ACC112 (cell line): ENCODE data around the gene HIVEP3.
A peak's percentile ranks its signal among the peaks of the same experiment; 100 is the strongest.

Experiments used
- H2AFZ ChIP-seq: fragments of 200-600 bp; sonication (generic); one replicate; pipeline ENCODE4 v1.6.0; 2017; ENCODE audit warnings: antibody characterized with exemption, low read length; ENCODE audit not compliant: unreplicated experiment
- H3K27ac ChIP-seq: fragments of 200-600 bp; sonication (generic); 2 replicates; pipeline ENCODE4 v1.5.1; 2014; ENCODE audit warnings: low read depth, mild to moderate bottlenecking, antibody characterized with exemption, low read length, moderate library complexity
- H3K27me3 ChIP-seq: fragments of 200-600 bp; sonication (generic); 2 replicates; pipeline ENCODE4 v1.6.1; 2014; ENCODE audit warnings: mild to moderate bottlenecking, antibody characterized with exemption, low read length, moderate library complexity, mixed read lengths; ENCODE audit not compliant: insufficient read depth
- H3K36me3 ChIP-seq: fragments of 200-600 bp; sonication (generic); 2 replicates; pipeline ENCODE4 v1.6.1; 2016; ENCODE audit warnings: mild to moderate bottlenecking, antibody characterized with exemption, low read length, moderate library complexity, mixed read lengths; ENCODE audit not compliant: insufficient read depth
- H3K4me1 ChIP-seq: fragments of 200-600 bp; sonication (generic); one replicate; pipeline ENCODE4 v1.6.1; 2016; ENCODE audit warnings: low read length, mixed read lengths; ENCODE audit not compliant: insufficient read depth, unreplicated experiment, control insufficient read depth
- H3K4me3 ChIP-seq: fragments of 200-600 bp; sonication (generic); 2 replicates; pipeline ENCODE4 v1.5.1; 2014; ENCODE audit warnings: mild to moderate bottlenecking, low read depth, low read length
- H3K79me2 ChIP-seq: fragments of 200-600 bp; sonication (generic); one replicate; pipeline ENCODE4 v1.6.0; 2016; ENCODE audit warnings: low read length; ENCODE audit not compliant: control insufficient read depth, unreplicated experiment, insufficient read depth

The HIVEP3 gene

GRCh38 chr1:41789661-41790330 lies 128.9 kb downstream of the HIVEP3 start:
- H3K36me3 ChIP-seq = no peaks in the 10 kb centered on the region
- no peak overlapping the region for H2AFZ ChIP-seq
- H3K4me1 ChIP-seq = no peaks in the 10 kb centered on the region
- H3K27ac ChIP-seq = no peak overlapping the region
- no peaks in the 10 kb centered on the region for H3K79me2 ChIP-seq
- H3K4me3 ChIP-seq = no peak overlapping the region
- H3K27me3 ChIP-seq = no peaks in the 10 kb centered on the region

DNA sequence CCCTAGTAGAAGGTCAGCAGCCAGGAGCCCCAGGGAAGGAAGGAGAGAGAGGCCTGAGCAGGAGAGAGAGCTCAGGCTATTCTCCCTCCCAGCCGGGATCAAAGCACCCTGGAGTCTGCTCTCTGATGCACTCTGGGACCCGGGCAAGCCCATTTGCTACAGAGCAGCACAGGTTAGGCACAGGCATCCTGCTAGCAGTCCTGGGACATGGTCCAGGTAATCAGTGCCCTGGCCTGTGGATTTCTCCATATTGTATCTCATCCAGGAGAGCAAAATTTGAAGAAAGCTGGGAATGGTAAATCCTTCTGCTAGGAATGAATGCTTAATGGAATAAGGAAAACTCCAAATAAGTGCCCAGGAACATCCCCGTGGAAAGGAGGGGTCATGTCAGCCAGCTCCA lies 130.3 kb downstream of the HIVEP3 start:
- no peak overlapping the region for H2AFZ ChIP-seq
- no peaks in the 10 kb centered on the region for H3K27me3 ChIP-seq
- no peaks in the 10 kb centered on the region for H3K36me3 ChIP-seq
- H3K4me1 ChIP-seq = peaks cover 5% of the 10 kb centered on the region
- no peak overlapping the region for H3K27ac ChIP-seq
- H3K79me2 ChIP-seq = no peaks in the 10 kb centered on the region
- no peak overlapping the region for H3K4me3 ChIP-seq

- no peaks in the 10 kb centered on the region for H3K79me2 ChIP-seq
- no peak overlapping the region for H2AFZ ChIP-seq
- H3K4me3 ChIP-seq = no peak overlapping the region
- no peak overlapping the region for H3K27ac ChIP-seq
- H3K27me3 ChIP-seq = no peaks in the 10 kb centered on the region
- H3K36me3 ChIP-seq = no peaks in the 10 kb centered on the region
- peaks cover 12% of the 10 kb centered on the region for H3K4me1 ChIP-seq
Observed at GRCh38 chr1:41784531-41785274, 134.0 kb downstream of the HIVEP3 start.

DNA sequence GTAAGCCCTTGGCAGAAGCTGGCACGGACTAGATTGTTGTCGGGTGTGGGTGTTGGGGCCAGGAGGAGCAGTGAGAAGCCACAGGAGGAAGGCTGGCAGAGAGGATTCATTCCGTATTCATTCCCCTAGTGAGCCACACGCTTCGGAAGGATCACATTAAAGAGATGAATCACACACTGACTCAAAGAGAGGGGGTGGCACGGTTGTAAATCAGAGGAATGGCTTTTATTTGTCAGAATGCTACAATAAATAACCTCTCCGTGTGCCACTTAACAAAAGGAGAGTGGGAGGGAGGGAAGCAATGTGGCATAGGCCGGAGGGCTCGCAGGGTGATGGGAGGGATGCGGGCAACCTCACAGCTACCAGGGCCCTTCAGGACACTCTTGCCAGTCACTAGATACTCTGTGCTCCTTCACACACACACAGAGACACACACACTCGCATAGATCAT lies 135.5 kb downstream of the HIVEP3 start:
- H3K27ac ChIP-seq = peak overlapping the region; percentile 48
- H3K79me2 ChIP-seq = no peaks in the 10 kb centered on the region
- peak overlapping the region; percentile 9; the same call in 1 of the 2 replicates for H3K4me3 ChIP-seq

GRCh38 chr1:41780916-41781315 lies 137.8 kb downstream of the HIVEP3 start:
- peaks cover 12% of the 10 kb centered on the region for H3K4me1 ChIP-seq
- H3K79me2 ChIP-seq = no peaks in the 10 kb centered on the region
- H3K36me3 ChIP-seq = no peaks in the 10 kb centered on the region
- no peaks in the 10 kb centered on the region for H3K27me3 ChIP-seq
- H3K4me3 ChIP-seq = no peak overlapping the region
- H2AFZ ChIP-seq = no peak overlapping the region
- no peak overlapping the region for H3K27ac ChIP-seq

More for the DNA sequence above, 135.5 kb downstream of the HIVEP3 start:
- no peaks in the 10 kb centered on the region for H3K27me3 ChIP-seq
- H2AFZ ChIP-seq = peak overlapping the region; percentile 23
- H3K4me1 ChIP-seq = peaks cover 12% of the 10 kb centered on the region
- H3K36me3 ChIP-seq = no peaks in the 10 kb centered on the region

DNA sequence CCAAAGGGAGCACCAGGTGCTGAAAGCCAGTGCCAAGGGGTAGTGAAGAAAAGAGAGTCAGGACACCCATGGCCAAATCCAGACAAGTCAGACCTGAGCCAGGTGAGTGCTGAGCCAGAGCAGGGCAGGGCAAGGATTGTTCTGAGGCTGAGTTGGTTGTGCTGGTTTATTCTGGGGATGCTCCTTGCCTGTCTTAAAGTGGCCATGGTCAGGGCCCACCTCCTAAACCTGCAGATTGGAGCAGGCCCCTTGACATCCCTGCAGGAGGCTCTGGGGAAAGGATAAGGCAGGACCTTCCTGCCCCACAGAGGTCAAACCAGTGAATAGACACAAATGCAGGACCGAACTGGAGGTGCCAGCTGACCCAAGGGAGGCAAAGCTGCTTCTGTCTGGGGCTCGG lies 138.4 kb downstream of the HIVEP3 start:
- Histone ChIP-seq H3K27ac (no peak overlapping the region), H3K4me3 (no peak overlapping the region), H3K4me1 (peaks cover 12% of the 10 kb centered on the region), H3K27me3 (no peaks in the 10 kb centered on the region), H3K79me2 (no peaks in the 10 kb centered on the region), H2AFZ (no peak overlapping the region), H3K36me3 (no peaks in the 10 kb centered on the region)

DNA sequence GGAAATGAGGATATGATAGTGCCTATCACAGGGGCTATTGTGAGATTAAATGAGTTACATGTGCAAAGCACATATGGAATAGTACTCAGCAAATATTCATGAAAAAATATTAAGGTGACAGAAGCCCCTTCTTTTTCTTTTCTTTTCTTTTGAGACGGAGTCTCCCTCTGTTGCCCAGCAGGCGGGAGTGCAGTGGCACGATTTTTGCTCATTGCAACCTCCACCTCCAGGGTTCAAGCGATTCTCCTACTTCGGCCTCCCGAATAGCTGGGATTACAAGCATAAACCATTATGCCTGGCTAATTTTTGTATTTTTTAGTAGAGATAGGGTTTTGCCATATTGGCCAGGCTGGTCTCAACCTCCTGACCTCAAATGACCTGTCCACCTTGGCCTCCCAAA lies 139.4 kb downstream of the HIVEP3 start:
- H3K4me3 ChIP-seq = no peak overlapping the region
- no peaks in the 10 kb centered on the region for H3K79me2 ChIP-seq
- H3K36me3 ChIP-seq = no peaks in the 10 kb centered on the region
- H3K27me3 ChIP-seq = no peaks in the 10 kb centered on the region
- no peak overlapping the region for H3K27ac ChIP-seq
- H3K4me1 ChIP-seq = peaks cover 12% of the 10 kb centered on the region
- no peak overlapping the region for H2AFZ ChIP-seq

GRCh38 chr1:41777695-41778094 lies 141.0 kb downstream of the HIVEP3 start:
- H3K36me3 ChIP-seq = no peaks in the 10 kb centered on the region
- H3K4me1 ChIP-seq = peaks cover 10% of the 10 kb centered on the region
- no peak overlapping the region for H2AFZ ChIP-seq
- no peak overlapping the region for H3K27ac ChIP-seq
- no peaks in the 10 kb centered on the region for H3K79me2 ChIP-seq
- H3K4me3 ChIP-seq = no peak overlapping the region
- no peaks in the 10 kb centered on the region for H3K27me3 ChIP-seq

- Histone ChIP-seq H3K4me1 (peaks cover 9% of the 10 kb centered on the region), H2AFZ (no peak overlapping the region), H3K27ac (no peak overlapping the region), H3K4me3 (no peak overlapping the region), H3K79me2 (no peaks in the 10 kb centered on the region), H3K27me3 (no peaks in the 10 kb centered on the region), H3K36me3 (no peaks in the 10 kb centered on the region)
Observed at GRCh38 chr1:41776891-41777441, 141.8 kb downstream of the HIVEP3 start.

GRCh38 chr1:41775956-41776585 lies 142.7 kb downstream of the HIVEP3 start:
- Histone ChIP-seq H2AFZ (no peak overlapping the region), H3K36me3 (no peaks in the 10 kb centered on the region), H3K4me3 (no peak overlapping the region), H3K27ac (no peak overlapping the region), H3K79me2 (no peaks in the 10 kb centered on the region), H3K4me1 (peaks cover 13% of the 10 kb centered on the region), H3K27me3 (no peaks in the 10 kb centered on the region)
